Measurements from ENCODE around the gene SNRK.

GRCh38 chr3:43373560-43373928 lies 87.2 kb downstream of the SNRK start:
- TF ChIP-seq, protein P1, sequence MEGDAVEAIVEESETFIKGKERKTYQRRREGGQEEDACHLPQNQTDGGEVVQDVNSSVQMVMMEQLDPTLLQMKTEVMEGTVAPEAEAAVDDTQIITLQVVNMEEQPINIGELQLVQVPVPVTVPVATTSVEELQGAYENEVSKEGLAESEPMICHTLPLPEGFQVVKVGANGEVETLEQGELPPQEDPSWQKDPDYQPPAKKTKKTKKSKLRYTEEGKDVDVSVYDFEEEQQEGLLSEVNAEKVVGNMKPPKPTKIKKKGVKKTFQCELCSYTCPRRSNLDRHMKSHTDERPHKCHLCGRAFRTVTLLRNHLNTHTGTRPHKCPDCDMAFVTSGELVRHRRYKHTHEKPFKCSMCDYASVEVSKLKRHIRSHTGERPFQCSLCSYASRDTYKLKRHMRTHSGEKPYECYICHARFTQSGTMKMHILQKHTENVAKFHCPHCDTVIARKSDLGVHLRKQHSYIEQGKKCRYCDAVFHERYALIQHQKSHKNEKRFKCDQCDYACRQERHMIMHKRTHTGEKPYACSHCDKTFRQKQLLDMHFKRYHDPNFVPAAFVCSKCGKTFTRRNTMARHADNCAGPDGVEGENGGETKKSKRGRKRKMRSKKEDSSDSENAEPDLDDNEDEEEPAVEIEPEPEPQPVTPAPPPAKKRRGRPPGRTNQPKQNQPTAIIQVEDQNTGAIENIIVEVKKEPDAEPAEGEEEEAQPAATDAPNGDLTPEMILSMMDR (IDR thresholded peaks at IDR 0.05; ENCODE audit: insufficient read depth, low read length, poor library complexity, severe bottlenecking): no peak
- no peak for TF ChIP-seq EZH2phosphoT487 (conservative IDR thresholded peaks at IDR 0.05; ENCODE audit: low read length)
